HCT116 (cell line): ENCODE measurements around the gene TBCD. TPM values are rescaled to one million over a fixed set of nuclear protein-coding genes. Genes with fewer than 3 reads are reported as not detected.

Experiments used
- ATAC-seq: fragments of 200-7000 bp; cut with Tn5 transposase; 2 replicates; pipeline ENCODE4 v1.9.1; 2020; ENCODE audit warnings: mild to moderate bottlenecking, moderate library complexity
- BruUV-seq: library from RNA; stranded (reverse); fragments of 400-500 nt; replicated peaks from 2 replicates; lab custom pipeline; 2021; lab: Mats Ljungman, UMichigan
- CTCF ChIA-PET: fragments of 300-600 bp; sonication (Branson Sonifier 250); formaldehyde crosslinking; loops from one replicate; lab custom pipeline; 2021; ENCODE audit warnings: antibody characterized with exemption; lab: Charles Lee
- POLR2A ChIA-PET: fragments of 300-600, 350-600 bp; sonication (Branson Sonifier 250); formaldehyde crosslinking; loops from one replicate; lab custom pipeline; 2021; ENCODE audit warnings: antibody characterized with exemption; lab: Charles Lee
- RAD21 ChIA-PET, 2 experiments: fragments of 300-600 bp; sonication (Branson Sonifier 250); formaldehyde crosslinking; loops; one replicate each; lab custom pipeline; 2023; ENCODE audit warnings: low total read pairs in 2 of 2; ENCODE audit not compliant: uncharacterized antibody in 2 of 2, unreplicated experiment in 2 of 2, low non-redundant PET in 1 of 2; lab: Charles Lee
- DNase-seq: peaks from one replicate; pipeline ENCODE4 v3.0.0-alpha.2; 2010; ENCODE audit warnings: low read depth, low spot score
- H2AFZ ChIP-seq: fragments of 200-600 bp; shearing (Covaris generic), sonication (generic); 2 replicates; pipeline ENCODE4 v1.6.1; 2017; ENCODE audit warnings: low read depth, mixed run types, mixed read lengths, antibody characterized with exemption, low read length; ENCODE audit not compliant: poor library complexity, severe bottlenecking
- H3K27ac ChIP-seq: 2 replicates; pipeline ENCODE4 v1.5.1; 2012; ENCODE audit warnings: low read depth, low read length
- H3K27me3 ChIP-seq: fragments of 200-600 bp; sonication (generic); 2 replicates; pipeline ENCODE4 v1.6.1; 2016; ENCODE audit warnings: mixed run types, low read length, mixed read lengths; ENCODE audit not compliant: insufficient read depth
- H3K36me3 ChIP-seq, 2 experiments: fragments of 200-500 bp in 1 of 2; fragments of 200-600 bp in 1 of 2; sonication (Bioruptor generic) in 1 of 2; sonication (generic) in 1 of 2; 2 replicates each; pipeline versions ENCODE4 v1.5.1 to v1.6.1; 2014 to 2016; ENCODE audit warnings: low read length in 2 of 2, inconsistent platforms in 1 of 2, mixed read lengths in 1 of 2, mixed run types in 1 of 2; ENCODE audit not compliant: insufficient read depth in 2 of 2, control insufficient read depth in 1 of 2
- H3K4me1 ChIP-seq, 2 experiments: fragments of 200-600 bp in 1 of 2; sonication (generic) in 1 of 2; 2 replicates each; pipeline versions ENCODE4 v1.5.1 to v1.6.1; 2012 to 2017; ENCODE audit warnings: low read length in 2 of 2, inconsistent platforms in 1 of 2, mild to moderate bottlenecking in 1 of 2, mixed read lengths in 1 of 2, mixed run types in 1 of 2, moderate library complexity in 1 of 2; ENCODE audit not compliant: insufficient read depth in 2 of 2, control insufficient read depth in 1 of 2
- H3K4me2 ChIP-seq: fragments of 200-600 bp; sonication (generic); 2 replicates; pipeline ENCODE4 v1.6.1; 2017; ENCODE audit warnings: mixed run types, low read length, mixed read lengths
- H3K4me3 ChIP-seq, 2 experiments: fragments of 200-600 bp in 1 of 2; sonication (generic) in 1 of 2; replicated peaks in 1 of 2; 2 replicates each; pipeline ENCODE4 v1.5.1; 2011 to 2016; ENCODE audit warnings: low read length in 2 of 2, control low read depth in 1 of 2, low read depth in 1 of 2, mild to moderate bottlenecking in 1 of 2, mixed read lengths in 1 of 2, mixed run types in 1 of 2
- H3K79me2 ChIP-seq: fragments of 200-600 bp; sonication (generic); 2 replicates; pipeline ENCODE4 v1.6.1; 2017; ENCODE audit warnings: mild to moderate bottlenecking, mixed run types, low read length, moderate library complexity, mixed read lengths; ENCODE audit not compliant: insufficient read depth
- H3K9ac ChIP-seq: fragments of 200-600 bp; sonication (generic); 2 replicates; pipeline ENCODE4 v1.6.1; 2016; ENCODE audit warnings: low read length, mixed read lengths
- H3K9me2 ChIP-seq: fragments of 200-600 bp; sonication (generic), shearing (Covaris generic); 2 replicates; pipeline ENCODE4 v1.6.1; 2017; ENCODE audit warnings: mixed run types, mild to moderate bottlenecking, moderate library complexity; ENCODE audit not compliant: insufficient read depth
- H3K9me3 ChIP-seq, 2 experiments: fragments of 200-500 bp in 1 of 2; fragments of 200-600 bp in 1 of 2; sonication (Bioruptor generic) in 1 of 2; sonication (generic) in 1 of 2; 2 replicates each; pipeline ENCODE4 v1.6.1; 2014 to 2017; ENCODE audit warnings: low read length in 2 of 2, mixed read lengths in 2 of 2, inconsistent platforms in 1 of 2, low read depth in 1 of 2, mild to moderate bottlenecking in 1 of 2, mixed run types in 1 of 2, moderate library complexity in 1 of 2; ENCODE audit not compliant: control insufficient read depth in 1 of 2, insufficient read depth in 1 of 2
- H4K20me1 ChIP-seq: fragments of 200-600 bp; sonication (generic), shearing (Covaris generic); 2 replicates; pipeline ENCODE4 v1.6.1; 2017; ENCODE audit warnings: mixed run types, mild to moderate bottlenecking, moderate library complexity; ENCODE audit not compliant: insufficient read depth
- ELF1 ChIP-seq: IDR thresholded peaks from 2 replicates; pipeline ENCODE4 v1.6.1; 2012; ENCODE audit warnings: low read depth, borderline replicate concordance
- EZH2 ChIP-seq: fragments of 200-600 bp; sonication (generic); IDR thresholded peaks from 2 replicates; pipeline ENCODE4 v1.6.1; 2017; ENCODE audit warnings: antibody characterized with exemption, mixed run types
- EZH2phosphoT487 ChIP-seq: fragments of 200-600 bp; IDR thresholded peaks from 2 replicates; pipeline ENCODE4 v1.6.1; 2018; ENCODE audit warnings: antibody characterized with exemption, borderline replicate concordance
- MAX ChIP-seq: IDR thresholded peaks from 2 replicates; pipeline ENCODE4 v1.6.1; 2012
- REST ChIP-seq: IDR thresholded peaks from 2 replicates; pipeline ENCODE4 v1.6.1; 2012; ENCODE audit warnings: low read depth
- SIN3A ChIP-seq: IDR thresholded peaks from 2 replicates; pipeline ENCODE4 v1.6.1; 2012; ENCODE audit warnings: low read depth
- SP1 ChIP-seq: IDR thresholded peaks from 2 replicates; pipeline ENCODE4 v1.6.1; 2012; ENCODE audit warnings: low read depth
- TCF7L2 ChIP-seq: IDR thresholded peaks from 2 replicates; pipeline ENCODE4 v1.7.0; 2011; ENCODE audit warnings: borderline replicate concordance, inconsistent platforms; ENCODE audit not compliant: insufficient read depth, insufficient read length; ENCODE audit errors: extremely low read depth
- intact Hi-C: fragments of 100-400 bp; cut with micrococcal nuclease; formaldehyde crosslinking; loops from 2 replicates; pipeline ENCODE4 v1.10.0; 2022
- total RNA-seq: library from RNA; stranded (reverse); gene quantifications from one replicate; pipeline ENCODE4 v1.2.1, GENCODE V29; 2021; ENCODE audit not compliant: unreplicated experiment

The TBCD gene
- total RNA-seq, 1 experiment from 2014 or later, result 152 TPM

DNA sequence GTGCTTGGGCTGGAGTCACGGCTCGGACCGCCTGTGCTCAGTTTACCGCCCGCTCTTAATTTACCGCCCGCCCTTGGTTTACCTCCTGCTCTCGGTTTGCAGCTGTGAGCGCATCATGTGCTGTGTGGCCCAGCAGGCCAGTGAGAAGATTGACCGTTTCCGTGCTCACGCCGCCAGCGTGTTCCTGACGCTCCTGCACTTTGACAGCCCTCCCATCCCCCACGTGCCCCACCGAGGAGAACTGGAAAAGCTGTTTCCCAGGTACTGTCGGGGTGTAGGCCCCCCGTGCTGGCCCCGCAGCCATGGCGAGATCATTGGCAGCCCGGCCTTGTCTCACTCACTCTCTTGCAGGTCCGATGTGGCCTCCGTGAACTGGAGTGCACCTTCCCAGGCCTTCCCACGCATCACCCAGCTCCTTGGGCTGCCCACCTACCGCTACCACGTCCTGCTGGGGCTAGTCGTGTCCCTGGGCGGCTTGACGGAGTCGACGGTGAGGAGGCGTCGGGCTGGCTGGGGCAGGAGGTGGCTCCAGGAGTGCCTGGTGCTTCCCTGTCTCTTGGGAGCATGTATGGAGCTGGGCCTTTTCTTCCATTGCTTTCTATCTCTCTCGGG, 177.3 kb downstream of the TBCD start:
- ChIA-PET POLR2A (interaction anchor here (0.6 kb wide), 1 partner anchor 113 kb away, joined by 3 read pairs; no protein-coding TSS in a partner anchor), CTCF (no interaction called here)

More for the DNA sequence above, 177.3 kb downstream of the TBCD start:
- DNase-seq (no peak), ATAC-seq (no peak)
- Histone ChIP-seq H3K27me3 (no peaks in the 10 kb centered on the region), H3K79me2 (no peaks in the 10 kb centered on the region), H3K36me3 (peaks cover 5 to 49% of the 10 kb centered on the region in 2 experiments; a peak in 3 of 4 replicates), H3K4me1 (peaks cover 0 to 4% of the 10 kb centered on the region in 2 experiments; a peak in 1 of 4 replicates), H4K20me1 (no peaks in the 10 kb centered on the region), H3K9me2 (no peaks in the 10 kb centered on the region), H3K4me3 (no peak overlapping the region), H2AFZ (no peak overlapping the region), H3K27ac (no peak overlapping the region), H3K4me2 (no peak overlapping the region), H3K9me3 (no peaks in the 10 kb centered on the region), H3K9ac (no peak overlapping the region)
- BruUV-seq, result no TSS peak
- intact Hi-C loops, result no loop called here
- RAD21 ChIA-PET, result no interaction called here
- TF ChIP-seq EZH2phosphoT487 (no peak), TCF7L2 (no peak), REST (no peak), MAX (no peak), SP1 (no peak), EZH2 (no peak), SIN3A (no peak), ELF1 (no peak)
